Fibroblast of skin of left quadriceps (primary cell): ENCODE data around the gene MTIF3.

Source experiments
- DNase-seq, 2 experiments: peaks; one replicate each; pipeline ENCODE4 v3.0.0-alpha.2; 2013; ENCODE audit warnings: low read depth in 2 of 2

MTIF3 gene

GRCh38 chr13:27455331-27455855 lies 5.0 kb upstream of the MTIF3 start:
- DNase-seq: no peak

- DNase-seq: peak in 1 of 2 experiments; percentile 7
These were observed 632 bp upstream of the MTIF3 start for GRCh38 chr13:27450921-27451471.

GRCh38 chr13:27449081-27449603 lies 1.2 kb downstream of the MTIF3 start:
- no peak for DNase-seq

GRCh38 chr13:27448308-27448707 lies 2.1 kb downstream of the MTIF3 start:
- DNase-seq: no peak

- no peak for DNase-seq
These were observed 3.3 kb downstream of the MTIF3 start for GRCh38 chr13:27446986-27447583.

GRCh38 chr13:27442797-27443196 lies 7.6 kb downstream of the MTIF3 start:
- DNase-seq: no peak

GRCh38 chr13:27442071-27442647 lies 8.2 kb downstream of the MTIF3 start:
- DNase-seq: no peak

- DNase-seq: no peak
These were observed 10.0 kb downstream of the MTIF3 start for GRCh38 chr13:27440408-27440807.

- no peak for DNase-seq
These were observed 13.2 kb downstream of the MTIF3 start for GRCh38 chr13:27437126-27437525.

- no peak for DNase-seq
These were observed 17.7 kb downstream of the MTIF3 start for GRCh38 chr13:27432611-27433210.

- DNase-seq: no peak
These were observed 18.2 kb downstream of the MTIF3 start for GRCh38 chr13:27432180-27432579.

GRCh38 chr13:27428160-27428559 lies 22.2 kb downstream of the MTIF3 start:
- DNase-seq: no peak

GRCh38 chr13:27427641-27428040 lies 22.7 kb downstream of the MTIF3 start:
- DNase-seq: no peak

GRCh38 chr13:27425918-27426630 lies 24.3 kb downstream of the MTIF3 start:
- DNase-seq: no peak

- no peak for DNase-seq
These were observed 25.0 kb downstream of the MTIF3 start for GRCh38 chr13:27425158-27425917.

- peak; percentile 63 to 65 for DNase-seq
These were observed 25.9 kb downstream of the MTIF3 start, which contains the start of gene GTF3A for GRCh38 chr13:27424246-27425157. GTF3A (plus strand) TSS chr13:27424619.

GRCh38 chr13:27423333-27423732 lies 27.0 kb downstream of the MTIF3 start:
- DNase-seq: no peak

GRCh38 chr13:27421101-27421871 lies 29.1 kb downstream of the MTIF3 start:
- DNase-seq: no peak

GRCh38 chr13:27419328-27419727 lies 31.0 kb downstream of the MTIF3 start:
- no peak for DNase-seq
